Lower leg skin (tissue), 4 donors: ENCODE results near the gene PDE7B. TPM values are rescaled to one million over a fixed set of nuclear protein-coding genes. Genes with fewer than 3 reads are reported as not detected.

Experiments
- DNase-seq, 2 donors: peaks; one replicate each; pipeline ENCODE4 v3.0.0-alpha.2; 2019; ENCODE audit warnings: low spot score in 2 of 2
- H3K4me3 ChIP-seq: fragments of 200-600 bp; sonication (generic); 2 replicates; pipeline ENCODE4 v1.5.1; 2017; ENCODE audit warnings: mild to moderate bottlenecking, low read depth; ENCODE audit not compliant: poor library complexity, severe bottlenecking
- CTCF ChIP-seq, 3 donors: fragments of 450-650 bp; IDR thresholded peaks; one replicate each; pipeline ENCODE4 v1.5.1; 2016; ENCODE audit warnings: antibody characterized with exemption in 3 of 3, mild to moderate bottlenecking in 3 of 3, moderate library complexity in 2 of 3
- POLR2A ChIP-seq, 2 donors: fragments of 450-650 bp; IDR thresholded peaks; one replicate each; pipeline ENCODE4 v1.6.1; 2016 to 2017; ENCODE audit warnings: antibody characterized with exemption in 2 of 2, mild to moderate bottlenecking in 1 of 2, moderate library complexity in 1 of 2
- WGBS, 2 donors: methylation state at CpG; one replicate each; pipeline ENCODE4 v1.1.5; 2018; 5-methylcytosine and 5-hydroxymethylcytosine counted together
- intact Hi-C: fragments of 100-400 bp; cut with DNase I; formaldehyde crosslinking; loops from one replicate; pipeline ENCODE4 v1.15.0; 2023; ENCODE audit warnings: low total_unique reads
- total RNA-seq, 4 donors: library from RNA; depleted of rRNA; stranded (reverse); fragments of >200 nt; gene quantifications; one replicate each; pipeline ENCODE4 v1.1.0, GENCODE V29; 2016

The PDE7B gene
- total RNA-seq, 4 donors from 2014 or later = 0.30 to 1.5 (median 0.89) TPM

DNA sequence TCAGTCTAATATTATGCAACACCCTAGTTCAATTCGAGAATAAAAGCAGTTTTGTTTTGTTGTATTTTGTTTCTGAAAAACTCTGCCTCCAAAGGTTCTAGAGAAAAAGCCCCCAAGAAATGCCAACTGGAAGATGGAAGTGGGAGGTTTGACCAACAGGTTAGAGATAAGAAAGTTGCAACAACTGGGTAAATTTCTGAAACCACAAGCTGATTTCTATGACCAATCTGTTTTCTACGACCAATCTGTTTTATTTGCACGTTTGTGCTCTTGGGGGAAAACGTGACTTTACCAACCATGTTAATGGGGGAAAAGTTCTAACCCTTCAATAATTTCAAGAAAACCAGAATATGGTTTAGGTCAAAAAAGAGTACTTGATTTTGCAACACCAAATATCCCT lies 173.2 kb downstream of the PDE7B start:
- 88 to 90% methylated on average over 4 of the region's 4 CpGs for WGBS, 2 donors
- intact Hi-C loops = no loop called here
- DNase-seq = no peak
- no peak for TF ChIP-seq POLR2A (IDR thresholded peaks at IDR 0.05)
- no peak for TF ChIP-seq CTCF (IDR thresholded peaks at IDR 0.05)
- no peak overlapping the region for H3K4me3 ChIP-seq

DNA sequence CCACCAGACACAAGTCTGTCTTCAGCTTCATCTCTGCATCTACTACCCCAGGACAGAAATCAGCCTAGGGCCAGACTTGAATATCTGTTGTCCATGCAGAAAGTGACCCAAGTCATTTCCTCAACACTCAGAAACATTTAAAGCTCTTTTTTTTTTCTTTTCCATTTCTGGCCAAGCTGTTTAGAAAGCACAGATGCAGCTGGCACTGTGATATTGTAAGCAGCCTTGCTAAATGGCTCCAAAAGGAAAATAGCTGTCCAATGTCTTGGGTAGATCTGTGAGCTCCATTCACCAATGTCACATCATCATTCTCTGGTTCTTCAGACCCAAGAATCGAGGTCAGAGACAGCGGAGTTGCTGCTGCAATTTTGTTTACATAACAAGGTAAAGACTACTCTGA lies 174.2 kb downstream of the PDE7B start:
- DNase-seq = no peak
- WGBS, 2 donors = 74 to 77% methylated on average over 2 of the region's 2 CpGs
- intact Hi-C loops = no loop called here
- TF ChIP-seq POLR2A (IDR thresholded peaks at IDR 0.05) = no peak
- no peak overlapping the region for H3K4me3 ChIP-seq

- H3K4me3 ChIP-seq = no peak overlapping the region
- intact Hi-C loops = no loop called here
- TF ChIP-seq CTCF (IDR thresholded peaks at IDR 0.05) = no peak
- no peak for TF ChIP-seq POLR2A (IDR thresholded peaks at IDR 0.05)
- WGBS, 2 donors = 53 to 59% methylated on average over 3 of the region's 3 CpGs
- no peak for DNase-seq
Measured at GRCh38 chr6:136030131-136030530, 178.6 kb downstream of the PDE7B start.

DNA sequence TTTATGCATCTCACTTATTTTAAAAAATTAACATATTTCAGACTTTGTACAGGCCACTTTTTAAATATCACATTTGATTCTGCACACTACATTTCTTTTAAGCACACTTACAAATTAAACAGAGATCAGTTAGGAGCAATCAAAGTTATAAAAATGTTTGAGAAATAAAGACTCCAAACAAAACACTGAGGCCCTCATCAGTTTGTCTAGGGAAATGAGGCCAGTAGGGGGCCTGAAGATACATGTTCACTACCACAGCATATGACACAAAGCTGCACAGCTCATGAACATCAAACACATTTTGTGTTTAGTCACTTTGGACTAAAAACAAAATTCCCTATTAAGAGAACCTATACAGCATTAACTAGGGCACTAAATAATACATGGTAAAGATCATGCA lies 180.5 kb downstream of the PDE7B start:
- no peak overlapping the region for H3K4me3 ChIP-seq
- TF ChIP-seq POLR2A (IDR thresholded peaks at IDR 0.05) (no peak), CTCF (IDR thresholded peaks at IDR 0.05) (no peak)
- DNase-seq = no peak
- intact Hi-C loops = no loop called here

DNA sequence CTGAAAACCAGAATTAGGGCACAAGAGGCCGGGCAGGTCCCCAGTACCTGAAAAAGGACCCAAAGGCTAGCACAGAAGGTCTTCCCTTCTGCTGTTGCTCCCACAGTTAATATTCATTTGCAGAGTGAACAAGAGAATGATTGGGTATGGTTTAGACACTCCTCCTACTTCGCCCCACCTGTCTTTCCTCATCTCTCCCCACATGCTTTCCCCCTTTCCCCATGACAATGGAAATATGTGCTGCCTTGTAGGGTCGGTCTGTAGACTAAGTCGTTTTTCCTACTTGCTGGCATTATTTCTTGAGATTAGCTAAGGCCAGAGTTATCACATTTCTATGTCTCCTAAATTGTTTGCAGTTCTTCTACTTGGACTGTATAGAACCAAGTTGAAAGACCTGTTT lies 181.9 kb downstream of the PDE7B start:
- H3K4me3 ChIP-seq = no peak overlapping the region
- 78 to 83% methylated on average over 4 of the region's 4 CpGs for WGBS, 2 donors
- intact Hi-C loops = no loop called here
- TF ChIP-seq POLR2A (IDR thresholded peaks at IDR 0.05) (no peak), CTCF (IDR thresholded peaks at IDR 0.05) (no peak)
- DNase-seq = no peak

DNA sequence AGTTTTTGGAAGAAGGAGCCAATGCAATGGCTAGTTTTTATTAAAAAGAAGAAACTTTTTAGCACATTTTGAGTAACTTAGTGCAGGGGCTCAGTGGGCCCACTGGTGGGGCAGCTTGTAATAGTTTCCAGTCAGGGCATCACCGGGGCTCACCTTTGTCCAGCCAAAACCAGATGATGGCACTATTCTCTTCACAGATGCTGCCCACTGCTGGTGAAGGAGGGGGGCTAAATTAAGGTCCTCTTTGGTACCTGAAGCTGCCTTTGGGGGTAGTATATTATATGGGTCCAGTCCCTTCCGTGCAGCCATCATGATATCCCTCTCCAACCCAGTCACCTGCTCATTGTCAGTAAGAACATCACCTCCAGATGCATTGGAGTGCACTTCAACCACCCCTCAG lies 182.9 kb downstream of the PDE7B start:
- no peak for DNase-seq
- TF ChIP-seq CTCF (IDR thresholded peaks at IDR 0.05) = no peak
- no peak for TF ChIP-seq POLR2A (IDR thresholded peaks at IDR 0.05)
- 95 to 100% methylated on average over 2 of the region's 2 CpGs for WGBS, 2 donors
- intact Hi-C loops = no loop called here
- H3K4me3 ChIP-seq = no peak overlapping the region
